H1 (cell line): ENCODE results near the gene FES. TPM values are rescaled to one million over a fixed set of nuclear protein-coding genes. Genes with fewer than 3 reads are reported as not detected.

Experiments used
- CTCF ChIA-PET: fragments of 300-600 bp; sonication (Branson Sonifier 250); formaldehyde crosslinking; loops from one replicate; lab custom pipeline; 2021; ENCODE audit not compliant: partially characterized antibody; lab: Charles Lee
- POLR2A ChIA-PET: fragments of 300-600 bp; sonication (Branson Sonifier 250); formaldehyde crosslinking; loops from one replicate; lab custom pipeline; 2021; ENCODE audit warnings: inconsistent platforms; ENCODE audit not compliant: partially characterized antibody; lab: Charles Lee
- DNase-seq, 2 experiments: peaks; one replicate each; pipeline versions ENCODE4 v3.0.0 to v3.0.0-alpha.2; 2010 to 2022; ENCODE audit warnings: low spot score in 2 of 2, low read depth in 1 of 2, mixed read lengths in 1 of 2
- FAIRE-seq: peaks from 2 replicates; lab custom pipeline; 2011; peaks lifted over from hg19 to GRCh38; lab: Jason Lieb, UNC
- H2AFZ ChIP-seq: 2 replicates; pipeline ENCODE4 v1.8.1; 2012; ENCODE audit warnings: low read length, inconsistent platforms
- H2AK5ac ChIP-seq: 2 replicates; pipeline ENCODE4 v1.6.1; 2013; ENCODE audit warnings: low read depth, low read length
- H2BK120ac ChIP-seq: replicated peaks from 2 replicates; pipeline ENCODE3; 2013; ENCODE audit warnings: low read depth, low read length, inconsistent platforms
- H2BK12ac ChIP-seq: 2 replicates; pipeline ENCODE4 v1.6.1; 2013; ENCODE audit warnings: low read depth, low read length
- H2BK15ac ChIP-seq: 2 replicates; pipeline ENCODE4 v1.6.1; 2013; ENCODE audit warnings: low read length
- H2BK20ac ChIP-seq: 2 replicates; pipeline ENCODE4 v1.6.1; 2013; ENCODE audit warnings: low read length
- H2BK5ac ChIP-seq: 2 replicates; pipeline ENCODE4 v1.6.1; 2013; ENCODE audit warnings: low read depth, low read length
- H3K14ac ChIP-seq: 2 replicates; pipeline ENCODE4 v1.6.1; 2013; ENCODE audit warnings: inconsistent platforms; ENCODE audit not compliant: insufficient read length
- H3K18ac ChIP-seq: 2 replicates; pipeline ENCODE4 v1.6.1; 2013; ENCODE audit warnings: low read length; ENCODE audit errors: extremely low read depth
- H3K23ac ChIP-seq: 2 replicates; pipeline ENCODE4 v1.6.1; 2013; ENCODE audit warnings: inconsistent platforms; ENCODE audit not compliant: insufficient read length
- H3K23me2 ChIP-seq: 2 replicates; pipeline ENCODE4 v1.6.1; 2013; ENCODE audit warnings: low read depth, low read length
- H3K27ac ChIP-seq: 2 replicates; pipeline ENCODE4 v1.6.1; 2011; ENCODE audit warnings: low read depth, low read length, inconsistent platforms
- H3K27me3 ChIP-seq, 4 experiments: replicated peaks in 1 of 4; 1 replicate in 1 of 4; 2 replicates in 3 of 4; pipeline versions ENCODE4 v1.6.1 to v1.8.1; 2011 to 2013; ENCODE audit warnings: low read length in 3 of 4, mild to moderate bottlenecking in 3 of 4, inconsistent platforms in 2 of 4, mixed read lengths in 2 of 4, moderate library complexity in 1 of 4; ENCODE audit not compliant: control insufficient read depth in 3 of 4, insufficient read depth in 3 of 4; ENCODE audit errors: extremely low read depth in 1 of 4
- H3K36me3 ChIP-seq, 4 experiments: 2 replicates each; pipeline versions ENCODE4 v1.6.1 to v1.8.1; 2011 to 2013; ENCODE audit warnings: mild to moderate bottlenecking in 4 of 4, low read length in 3 of 4, moderate library complexity in 2 of 4, control low read depth in 1 of 4, inconsistent platforms in 1 of 4; ENCODE audit not compliant: insufficient read depth in 4 of 4, control insufficient read depth in 2 of 4
- H3K4ac ChIP-seq: replicated peaks from 2 replicates; pipeline ENCODE3; 2013; ENCODE audit warnings: low read length, low read depth, mixed read lengths, inconsistent platforms; ENCODE audit not compliant: insufficient read length
- H3K4me1 ChIP-seq, 4 experiments: replicated peaks in 1 of 4; 1 replicate in 1 of 4; 2 replicates in 3 of 4; pipeline versions ENCODE4 v1.6.1 to v1.8.1; 2011 to 2013; ENCODE audit warnings: low read length in 3 of 4, inconsistent platforms in 2 of 4, mixed read lengths in 1 of 4; ENCODE audit not compliant: insufficient read depth in 4 of 4, control insufficient read depth in 3 of 4
- H3K4me2 ChIP-seq, 2 experiments: 2 replicates each; pipeline versions ENCODE4 v1.6.1 to v1.8.1; 2011 to 2013; ENCODE audit warnings: low read depth in 2 of 2, low read length in 2 of 2, control low read depth in 1 of 2, inconsistent platforms in 1 of 2, mild to moderate bottlenecking in 1 of 2; ENCODE audit not compliant: insufficient read depth in 1 of 2
- H3K4me3 ChIP-seq, 4 experiments: fragments of 200-600, 300-600 bp in 1 of 4; sonication (generic), shearing (Covaris generic), sonication (Bioruptor Twin) in 1 of 4; 2 replicates each; pipeline versions ENCODE4 v1.5.1 to v1.8.1; 2011 to 2016; ENCODE audit warnings: low read length in 4 of 4, low read depth in 3 of 4, control low read depth in 2 of 4, inconsistent platforms in 2 of 4, mild to moderate bottlenecking in 2 of 4, mixed read lengths in 1 of 4, moderate library complexity in 1 of 4; ENCODE audit not compliant: insufficient read depth in 2 of 4; ENCODE audit errors: extremely low read depth in 1 of 4
- H3K56ac ChIP-seq: replicated peaks from 2 replicates; pipeline ENCODE3; 2013; ENCODE audit warnings: low read depth, mild to moderate bottlenecking, mixed read lengths, low read length, inconsistent platforms; ENCODE audit not compliant: insufficient read length
- H3K79me1 ChIP-seq: 2 replicates; pipeline ENCODE4 v1.6.1; 2013; ENCODE audit warnings: low read depth, low read length, control low read depth
- H3K79me2 ChIP-seq, 2 experiments: 2 replicates each; pipeline versions ENCODE4 v1.6.1 to v1.8.1; 2012 to 2013; ENCODE audit warnings: low read length in 2 of 2, mild to moderate bottlenecking in 2 of 2, inconsistent platforms in 1 of 2; ENCODE audit not compliant: insufficient read depth in 2 of 2, control insufficient read depth in 1 of 2
- H3K9ac ChIP-seq, 4 experiments: replicated peaks in 1 of 4; 1 replicate in 1 of 4; 2 replicates in 3 of 4; pipeline versions ENCODE4 v1.6.1 to v1.8.1; 2011 to 2013; ENCODE audit warnings: low read depth in 3 of 4, low read length in 3 of 4, control low read depth in 2 of 4, mild to moderate bottlenecking in 2 of 4, moderate library complexity in 2 of 4, inconsistent platforms in 1 of 4; ENCODE audit errors: extremely low read depth in 1 of 4
- H3K9me3 ChIP-seq, 2 experiments: 2 replicates each; pipeline versions ENCODE4 v1.6.1 to v1.8.1; 2012 to 2013; ENCODE audit warnings: mild to moderate bottlenecking in 2 of 2, moderate library complexity in 2 of 2, control low read depth in 1 of 2, inconsistent platforms in 1 of 2, low read depth in 1 of 2, low read length in 1 of 2, mixed read lengths in 1 of 2; ENCODE audit not compliant: insufficient read depth in 2 of 2
- H4K20me1 ChIP-seq, 2 experiments: replicated peaks in 1 of 2; 2 replicates each; pipeline versions ENCODE3 to v1.8.1; 2011 to 2013; ENCODE audit warnings: inconsistent platforms in 2 of 2, low read length in 2 of 2, mild to moderate bottlenecking in 1 of 2; ENCODE audit not compliant: insufficient read depth in 2 of 2, control insufficient read depth in 1 of 2
- H4K5ac ChIP-seq: 2 replicates; pipeline ENCODE4 v1.6.1; 2013; ENCODE audit warnings: low read length, low read depth, mixed read lengths, inconsistent platforms; ENCODE audit not compliant: insufficient read length
- H4K8ac ChIP-seq: 2 replicates; pipeline ENCODE4 v1.8.0; 2013; ENCODE audit warnings: mild to moderate bottlenecking, moderate library complexity, low read length, inconsistent platforms; ENCODE audit not compliant: insufficient read depth; ENCODE audit errors: extremely low read depth
- H4K91ac ChIP-seq: replicated peaks from 2 replicates; pipeline ENCODE3; 2013; ENCODE audit warnings: low read length, mixed read lengths, inconsistent platforms; ENCODE audit not compliant: insufficient read length
- CBX5 ChIP-seq: fragments of 300-800, 300-1000 bp; sonication (generic); IDR thresholded peaks from 2 replicates; pipeline ENCODE4 v1.7.1; 2016; ENCODE audit warnings: antibody characterized with exemption, low read length, low read depth
- CHD2 ChIP-seq: IDR thresholded peaks from 2 replicates; pipeline ENCODE4 v1.6.1; 2012; ENCODE audit warnings: low read length, improper control_type of control experiment
- CTCF ChIP-seq, 3 experiments: IDR thresholded peaks; 1 replicate in 2 of 3; 2 replicates in 1 of 3; pipeline versions ENCODE4 v1.5.1 to v1.6.1; 2011; ENCODE audit warnings: low read length in 3 of 3, mild to moderate bottlenecking in 3 of 3, inconsistent platforms in 2 of 3, low read depth in 1 of 3, moderate library complexity in 1 of 3; ENCODE audit not compliant: insufficient read depth in 1 of 3; ENCODE audit errors: control extremely low read depth in 1 of 3
- GTF2F1 ChIP-seq: IDR thresholded peaks from 2 replicates; pipeline ENCODE4 v1.6.1; 2012; ENCODE audit warnings: low read depth, low read length, improper control_type of control experiment, borderline replicate concordance
- KDM4A ChIP-seq: IDR thresholded peaks from one replicate; pipeline ENCODE4 v1.7.1; 2012; ENCODE audit warnings: low read depth, mild to moderate bottlenecking, moderate library complexity, low read length, inconsistent platforms; ENCODE audit not compliant: severe bottlenecking
- NANOG ChIP-seq: IDR thresholded peaks from 2 replicates; pipeline ENCODE4 v1.6.1; 2011; ENCODE audit warnings: low read length, low read depth, mild to moderate bottlenecking, inconsistent platforms; ENCODE audit not compliant: insufficient read depth, poor library complexity, severe bottlenecking
- SAP30 ChIP-seq: fragments of 300-600 bp; sonication (generic); IDR thresholded peaks from 2 replicates; pipeline ENCODE4 v1.7.1; 2012; ENCODE audit warnings: low read length, moderate library complexity, mild to moderate bottlenecking, inconsistent platforms; ENCODE audit not compliant: insufficient read depth, insufficient replicate concordance
- SIX5 ChIP-seq: IDR thresholded peaks from 2 replicates; pipeline ENCODE4 v1.6.1; 2011; ENCODE audit warnings: mild to moderate bottlenecking, low read depth, low read length
- USF2 ChIP-seq: IDR thresholded peaks from 2 replicates; pipeline ENCODE4 v1.6.1; 2011; ENCODE audit warnings: low read length, improper control_type of control experiment
- ZNF274 ChIP-seq: IDR thresholded peaks from 2 replicates; pipeline ENCODE4 v1.7.0; 2012; ENCODE audit warnings: low read length, borderline replicate concordance; ENCODE audit errors: extremely low read depth
- WGBS, 2 experiments: shearing (Covaris generic) in 1 of 2; methylation state at CpG; one replicate each; pipeline versions ENCODE4 v1.1.6 to v1.1.7; 2013 to 2015; ENCODE audit warnings: low lambda C conversion rate in 2 of 2, mixed read lengths in 2 of 2, inconsistent platforms in 1 of 2, low coverage in 1 of 2, missing lambda C conversion rate in 1 of 2; ENCODE audit not compliant: insufficient replicate concordance in 2 of 2, insufficient coverage in 1 of 2, insufficient read length in 1 of 2; ENCODE audit errors: extremely low coverage in 1 of 2, missing lambda C conversion rate in 1 of 2; 5-methylcytosine and 5-hydroxymethylcytosine counted together
- polyA plus RNA-seq, 7 experiments: library from polyadenylated mRNA; depleted of rRNA in 3 of 7; stranded (reverse) in 5 of 7; unstranded in 2 of 7; fragments of >200 nt in 5 of 7; fragments of 200-250 nt in 2 of 7; gene quantifications; 1 replicate in 5 of 7; 2 replicates in 1 of 7; 4 replicates in 1 of 7; pipeline versions ENCODE4 v1.2.1 to v1.2.3, GENCODE V29; 2011 to 2013; ENCODE audit warnings: missing spikeins in 2 of 7, mixed read lengths in 2 of 7
- total RNA-seq: library from RNA; stranded (reverse); fragmentation: NEBNext Ultra II Directional; extraction: Animal tissue kit (Norgen Biotek cat#: 25700); gene quantifications from 2 replicates; pipeline ENCODE4 v1.2.1, GENCODE V29; 2021

Gene FES
- total and polyA plus RNA-seq, 2 of the 8 experiments (the other 6 are each of a cell fraction or from before 2014, with no cell fraction given), result 8.5 to 8.6 TPM

DNA sequence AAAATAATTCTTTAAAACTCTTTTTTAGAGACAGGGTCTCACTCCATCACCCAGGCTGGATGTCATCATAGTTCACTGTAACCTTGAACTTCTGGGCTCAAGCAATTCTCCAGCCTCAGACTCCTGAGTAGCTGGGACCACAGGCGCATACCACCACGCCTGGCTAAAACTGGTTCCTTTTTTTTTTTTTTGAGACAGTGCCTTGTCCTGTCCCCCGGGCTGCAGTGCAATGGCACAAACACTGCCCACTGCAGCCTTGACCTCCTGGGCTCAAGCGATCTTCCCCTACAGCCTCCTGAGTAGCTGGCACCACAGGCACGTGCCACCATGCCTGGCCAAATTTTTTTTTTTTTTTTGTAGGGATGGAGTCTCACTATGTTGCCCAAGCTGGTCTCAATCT is 39.6 kb upstream of the FES start:
- Histone ChIP-seq H3K23ac (no peak overlapping the region), H3K4me1 (peaks cover 6 to 8% (median 7%) of the 10 kb centered on the region in 4 experiments; a peak in 6 of 7 replicates), H2BK20ac (no peak overlapping the region), H4K20me1 (no peaks in the 10 kb centered on the region), H3K27ac (no peak overlapping the region), H2BK5ac (no peak overlapping the region), H2BK15ac (no peak overlapping the region), H3K4ac (no peak overlapping the region), H4K5ac (no peak overlapping the region), H3K18ac (no peak overlapping the region), H3K14ac (no peak overlapping the region), H2AK5ac (no peak overlapping the region), H3K56ac (no peak overlapping the region), H4K8ac (no peak overlapping the region), H3K9ac (no peak overlapping the region), H3K36me3 (no peaks in the 10 kb centered on the region), H3K27me3 (no peaks in the 10 kb centered on the region), H2AFZ (no peak overlapping the region), H3K23me2 (no peaks in the 10 kb centered on the region), H4K91ac (no peak overlapping the region), H2BK120ac (no peak overlapping the region), H3K79me1 (no peaks in the 10 kb centered on the region), H2BK12ac (no peak overlapping the region), H3K4me2 (no peak overlapping the region), H3K9me3 (no peaks in the 10 kb centered on the region), H3K79me2 (no peaks in the 10 kb centered on the region), H3K4me3 (no peak overlapping the region)
- CTCF ChIA-PET, result interaction anchor here (1.1 to 3.1 kb wide), 2 partner anchors 9 to 41 kb away, joined by 3 to 20 read pairs; no protein-coding TSS in a partner anchor
- DNase-seq (no peak), FAIRE-seq (no peak)
- 95% methylated on average over 4 of the region's 5 CpGs; no CpG with 5 or more reads in 1 of the 2 experiments for WGBS, 2 experiments
- POLR2A ChIA-PET, result no interaction called here
- no peak for TF ChIP-seq KDM4A
- no peak for TF ChIP-seq NANOG
- no peak for TF ChIP-seq CTCF (IDR thresholded peaks at IDR 0.05; ENCODE audit: control extremely low read depth in 1 of 3, insufficient read depth in 1 of 3, low read depth in 1 of 3, low read length in 3 of 3)
- TF ChIP-seq ZNF274, result no peak
- no peak for TF ChIP-seq USF2
- TF ChIP-seq SAP30, result no peak
- no peak for TF ChIP-seq SIX5
- no peak for TF ChIP-seq CHD2
- TF ChIP-seq CBX5, result no peak
- TF ChIP-seq GTF2F1, result no peak
